GM18873 (cell line): ENCODE results near the gene MBD3L1.

Experiments
- ATAC-seq: cut with Tn5 transposase; IDR thresholded peaks from one replicate; pipeline ENCODE4 v1.9.1; 2021; ENCODE audit warnings: mild to moderate bottlenecking, moderate library complexity, moderate number of reproducible peaks; ENCODE audit not compliant: unreplicated experiment, low FRiP score

MBD3L1 gene

GRCh38 chr19:8877854-8878705 lies 45.9 kb downstream of the MBD3L1 start:
- no peak for ATAC-seq

- no peak for ATAC-seq
Measured at GRCh38 chr19:8880868-8881488, 48.8 kb downstream of the MBD3L1 start.

- no peak for ATAC-seq
Measured at GRCh38 chr19:8881512-8881911, 49.3 kb downstream of the MBD3L1 start.

GRCh38 chr19:8884416-8884815 lies 52.2 kb downstream of the MBD3L1 start:
- ATAC-seq: no peak

GRCh38 chr19:8887364-8887763 lies 55.2 kb downstream of the MBD3L1 start:
- no peak for ATAC-seq

GRCh38 chr19:8890260-8890659 lies 58.1 kb downstream of the MBD3L1 start:
- ATAC-seq: no peak
